MCF 10A (cell line): ENCODE data around the gene TMEM232. TPM values are rescaled to one million over a fixed set of nuclear protein-coding genes. Genes with fewer than 3 reads are reported as not detected.

ENCODE experiments used
- BruUV-seq: library from RNA; stranded (reverse); fragments of 400-500 nt; replicated peaks from 2 replicates; lab custom pipeline; 2021; lab: Mats Ljungman, UMichigan
- CTCF ChIA-PET: fragments of 300-600 bp; sonication (Branson Sonifier 250); formaldehyde crosslinking; extraction: SDS; loops from one replicate; lab custom pipeline; 2021; ENCODE audit warnings: antibody characterized with exemption, inconsistent platforms; lab: Yijun Ruan, JAX
- POLR2A ChIA-PET: fragments of 300-600, 350-650 bp; sonication (Branson Sonifier 250); formaldehyde crosslinking; extraction: SDS; loops from one replicate; lab custom pipeline; 2020; ENCODE audit warnings: antibody characterized with exemption, inconsistent platforms; lab: Yijun Ruan, JAX
- DNase-seq: peaks from one replicate; pipeline ENCODE4 v3.0.0-alpha.2; 2018; ENCODE audit not compliant: unreplicated experiment
- H3K27ac Mint-ChIP-seq: one replicate; pipeline ENCODE4 v1.8.0; 2022; ENCODE audit warnings: mild to moderate bottlenecking, low read depth, mixed read lengths; ENCODE audit not compliant: unreplicated experiment
- H3K27me3 Mint-ChIP-seq: one replicate; pipeline ENCODE4 v1.8.0; 2022; ENCODE audit warnings: mixed read lengths; ENCODE audit not compliant: insufficient read depth, unreplicated experiment
- H3K36me3 Mint-ChIP-seq: one replicate; pipeline ENCODE4 v1.8.0; 2022; ENCODE audit warnings: mild to moderate bottlenecking, moderate library complexity, mixed read lengths; ENCODE audit not compliant: insufficient read depth, unreplicated experiment
- H3K4me1 Mint-ChIP-seq: one replicate; pipeline ENCODE4 v1.8.0; 2022; ENCODE audit warnings: mixed read lengths; ENCODE audit not compliant: insufficient read depth, unreplicated experiment
- H3K4me3 Mint-ChIP-seq: one replicate; pipeline ENCODE4 v1.8.0; 2022; ENCODE audit warnings: mild to moderate bottlenecking, moderate library complexity, mixed read lengths; ENCODE audit not compliant: unreplicated experiment
- H3K9me3 Mint-ChIP-seq: one replicate; pipeline ENCODE4 v1.8.0; 2022; ENCODE audit warnings: mixed read lengths; ENCODE audit not compliant: unreplicated experiment
- intact Hi-C: fragments of 100-400 bp; cut with micrococcal nuclease; formaldehyde crosslinking; loops from 2 replicates; pipeline ENCODE4 v1.14.1; 2022
- total RNA-seq: library from RNA; stranded (reverse); gene quantifications from 2 replicates; pipeline ENCODE4 v1.2.3, GENCODE V29; 2022
- TF ChIP-seq, protein P1 (sequence below): fragments of 200-600 bp; IDR thresholded peaks from one replicate; pipeline ENCODE4 v1.8.0; 2022; ENCODE audit warnings: antibody characterized with exemption, mild to moderate bottlenecking; ENCODE audit not compliant: unreplicated experiment

TMEM232 gene
- total RNA-seq, 1 experiment from 2014 or later, result 2.8 TPM

DNA sequence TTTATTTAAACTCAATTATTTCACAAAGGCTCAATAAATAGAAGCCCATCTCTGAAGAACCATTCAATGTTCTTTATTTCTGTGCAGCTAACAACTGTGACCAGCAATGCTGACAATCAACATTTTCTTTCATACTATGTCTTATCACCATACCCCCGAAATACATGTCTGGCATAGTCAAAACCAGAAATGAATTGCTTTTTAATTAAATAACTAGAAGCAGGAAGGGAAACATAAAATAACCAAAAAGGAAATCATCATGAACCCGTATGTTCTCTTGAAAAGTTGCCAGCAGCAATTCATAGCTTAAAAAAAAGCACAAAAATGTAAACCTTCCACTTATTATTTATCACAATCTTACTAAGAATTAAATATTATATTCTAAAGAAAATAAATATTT lies 212.4 kb downstream of the TMEM232 start:
- no peaks in the 10 kb centered on the region for H3K36me3 Mint-ChIP-seq
- intact Hi-C loops, result no loop called here
- no peak overlapping the region for H3K27ac Mint-ChIP-seq
- H3K4me3 Mint-ChIP-seq, result no peak overlapping the region
- DNase-seq, result no peak
- no TSS peak for BruUV-seq
- no peaks in the 10 kb centered on the region for H3K9me3 Mint-ChIP-seq
- no peaks in the 10 kb centered on the region for H3K4me1 Mint-ChIP-seq
- POLR2A ChIA-PET, result no interaction called here
- TF ChIP-seq, protein P1, sequence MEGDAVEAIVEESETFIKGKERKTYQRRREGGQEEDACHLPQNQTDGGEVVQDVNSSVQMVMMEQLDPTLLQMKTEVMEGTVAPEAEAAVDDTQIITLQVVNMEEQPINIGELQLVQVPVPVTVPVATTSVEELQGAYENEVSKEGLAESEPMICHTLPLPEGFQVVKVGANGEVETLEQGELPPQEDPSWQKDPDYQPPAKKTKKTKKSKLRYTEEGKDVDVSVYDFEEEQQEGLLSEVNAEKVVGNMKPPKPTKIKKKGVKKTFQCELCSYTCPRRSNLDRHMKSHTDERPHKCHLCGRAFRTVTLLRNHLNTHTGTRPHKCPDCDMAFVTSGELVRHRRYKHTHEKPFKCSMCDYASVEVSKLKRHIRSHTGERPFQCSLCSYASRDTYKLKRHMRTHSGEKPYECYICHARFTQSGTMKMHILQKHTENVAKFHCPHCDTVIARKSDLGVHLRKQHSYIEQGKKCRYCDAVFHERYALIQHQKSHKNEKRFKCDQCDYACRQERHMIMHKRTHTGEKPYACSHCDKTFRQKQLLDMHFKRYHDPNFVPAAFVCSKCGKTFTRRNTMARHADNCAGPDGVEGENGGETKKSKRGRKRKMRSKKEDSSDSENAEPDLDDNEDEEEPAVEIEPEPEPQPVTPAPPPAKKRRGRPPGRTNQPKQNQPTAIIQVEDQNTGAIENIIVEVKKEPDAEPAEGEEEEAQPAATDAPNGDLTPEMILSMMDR, result no peak
- CTCF ChIA-PET, result interaction anchor here (0.7 kb wide), 1 partner anchor 55 kb away, joined by 3 read pairs; no protein-coding TSS in a partner anchor
- H3K27me3 Mint-ChIP-seq, result peaks cover 14% of the 10 kb centered on the region

DNA sequence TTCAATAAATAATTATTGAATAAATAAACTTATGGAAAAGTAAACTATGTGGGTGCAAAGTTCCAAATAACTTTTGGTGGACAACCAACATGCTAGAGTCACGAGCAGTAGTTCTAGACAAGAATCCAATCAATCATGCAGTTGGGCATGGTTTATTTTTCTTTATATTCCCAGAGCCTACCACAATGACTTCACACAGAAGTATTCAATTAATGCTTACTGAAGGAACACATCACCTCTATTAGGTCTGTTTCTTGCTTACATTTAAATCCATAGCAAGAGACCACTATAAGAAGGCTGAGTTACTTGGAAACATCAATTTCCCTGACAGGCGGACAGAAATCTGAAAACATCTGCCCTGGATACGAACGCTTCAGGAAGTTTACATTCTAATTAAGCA lies 214.2 kb downstream of the TMEM232 start:
- BruUV-seq, result no TSS peak
- peaks cover under 1% of the 10 kb centered on the region for H3K27me3 Mint-ChIP-seq
- intact Hi-C loops, result no loop called here
- no peak for DNase-seq
- TF ChIP-seq, protein P1, result no peak
- H3K27ac Mint-ChIP-seq, result no peak overlapping the region
- CTCF ChIA-PET, result no interaction called here
- no peak overlapping the region for H3K4me3 Mint-ChIP-seq
- no peaks in the 10 kb centered on the region for H3K9me3 Mint-ChIP-seq
- no peaks in the 10 kb centered on the region for H3K4me1 Mint-ChIP-seq
- POLR2A ChIA-PET, result no interaction called here
- H3K36me3 Mint-ChIP-seq, result no peaks in the 10 kb centered on the region

DNA sequence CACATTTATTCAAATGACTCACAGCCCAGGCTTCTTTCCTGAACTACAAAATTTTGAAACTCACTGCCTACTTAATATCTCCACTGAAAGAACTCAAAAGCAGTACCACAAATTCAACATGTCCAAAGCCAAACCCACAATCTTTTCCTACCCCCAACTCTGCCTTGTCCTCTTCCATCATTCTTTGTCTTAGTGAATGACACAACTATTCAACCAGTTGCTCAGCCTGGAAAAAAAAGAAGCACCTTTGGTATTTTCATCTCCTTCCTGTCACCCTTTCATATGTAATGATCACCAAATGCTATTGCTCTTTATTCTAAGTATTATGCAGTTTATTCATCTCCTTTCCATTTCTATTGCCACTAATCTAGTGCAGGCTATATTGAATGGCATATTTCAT lies 216.3 kb downstream of the TMEM232 start:
- intact Hi-C loops, result no loop called here
- no peaks in the 10 kb centered on the region for H3K4me1 Mint-ChIP-seq
- no peaks in the 10 kb centered on the region for H3K9me3 Mint-ChIP-seq
- no peak overlapping the region for H3K27ac Mint-ChIP-seq
- DNase-seq, result no peak
- ChIA-PET POLR2A (no interaction called here), CTCF (no interaction called here)
- no peaks in the 10 kb centered on the region for H3K27me3 Mint-ChIP-seq
- H3K4me3 Mint-ChIP-seq, result no peak overlapping the region
- TF ChIP-seq, protein P1, result no peak
- no peaks in the 10 kb centered on the region for H3K36me3 Mint-ChIP-seq
- no TSS peak for BruUV-seq

DNA sequence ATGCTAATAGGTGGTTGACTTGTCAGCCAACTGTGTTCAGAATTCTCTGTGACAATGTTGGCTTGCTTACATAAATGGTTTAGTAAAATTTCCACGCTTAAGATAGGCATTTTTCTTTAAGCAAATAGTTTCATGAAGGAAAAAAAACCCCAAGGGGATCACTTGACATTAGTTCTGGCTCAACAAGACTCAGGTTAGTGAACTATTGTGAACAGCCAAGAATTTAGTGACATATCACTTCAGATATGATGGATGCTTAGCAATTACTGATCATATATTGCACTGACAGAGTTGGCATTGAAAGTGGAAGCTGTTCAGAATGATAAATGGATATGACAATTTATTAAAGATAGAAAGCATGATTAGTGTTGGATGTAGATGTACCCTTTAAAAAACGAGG lies 218.5 kb downstream of the TMEM232 start:
- TF ChIP-seq, protein P1, result no peak

More for the DNA sequence above, 218.5 kb downstream of the TMEM232 start:
- DNase-seq, result no peak
- no peaks in the 10 kb centered on the region for H3K4me1 Mint-ChIP-seq
- no TSS peak for BruUV-seq
- no peaks in the 10 kb centered on the region for H3K9me3 Mint-ChIP-seq
- H3K4me3 Mint-ChIP-seq, result no peak overlapping the region
- no peak overlapping the region for H3K27ac Mint-ChIP-seq
- POLR2A ChIA-PET, result no interaction called here
- H3K36me3 Mint-ChIP-seq, result no peaks in the 10 kb centered on the region
- H3K27me3 Mint-ChIP-seq, result peaks cover 4% of the 10 kb centered on the region
- intact Hi-C loops, result no loop called here
- CTCF ChIA-PET, result interaction anchor here (0.5 kb wide), 1 partner anchor 113 kb away, joined by 4 read pairs; no protein-coding TSS in a partner anchor
